Liver (tissue), 9 donors: ENCODE measurements around the gene KDM2A. TPM values are rescaled to one million over a fixed set of nuclear protein-coding genes. Genes with fewer than 3 reads are reported as not detected.

ENCODE experiments used
- DNase-seq: peaks from one replicate; pipeline ENCODE4 v3.0.0-alpha.2; 2017; ENCODE audit warnings: low spot score
- H3K27ac ChIP-seq, 2 donors: one replicate each; pipeline ENCODE4 v1.7.0; 2013; ENCODE audit warnings: inconsistent platforms in 2 of 2, low read length in 2 of 2, control low read depth in 1 of 2, low read depth in 1 of 2, mild to moderate bottlenecking in 1 of 2
- H3K27me3 ChIP-seq, 4 donors: one replicate each; pipeline versions ENCODE4 v1.6.1 to v1.7.0; 2013; ENCODE audit warnings: low read length in 3 of 4, inconsistent platforms in 1 of 4, mild to moderate bottlenecking in 1 of 4, moderate library complexity in 1 of 4; ENCODE audit not compliant: control insufficient read depth in 4 of 4, insufficient read depth in 4 of 4
- H3K36me3 ChIP-seq, 4 donors: one replicate each; pipeline versions ENCODE4 v1.6.1 to v1.7.0; 2013; ENCODE audit warnings: low read length in 3 of 4, mild to moderate bottlenecking in 3 of 4, low read depth in 1 of 4, moderate library complexity in 1 of 4; ENCODE audit not compliant: control insufficient read depth in 4 of 4, insufficient read depth in 3 of 4
- H3K4me1 ChIP-seq, 4 donors: one replicate each; pipeline versions ENCODE4 v1.6.1 to v1.7.0; 2013; ENCODE audit warnings: low read length in 3 of 4, mild to moderate bottlenecking in 3 of 4, moderate library complexity in 1 of 4; ENCODE audit not compliant: control insufficient read depth in 4 of 4, insufficient read depth in 4 of 4
- H3K4me3 ChIP-seq, 3 donors: one replicate each; pipeline versions ENCODE4 v1.6.1 to v1.7.0; 2013; ENCODE audit warnings: low read length in 3 of 3, control low read depth in 1 of 3, low read depth in 1 of 3, mild to moderate bottlenecking in 1 of 3
- H3K9ac ChIP-seq, 2 donors: one replicate each; pipeline ENCODE4 v1.7.0; 2013; ENCODE audit warnings: low read length in 2 of 2, mild to moderate bottlenecking in 2 of 2, moderate library complexity in 2 of 2, control low read depth in 1 of 2, low read depth in 1 of 2
- H3K9me3 ChIP-seq, 4 donors: one replicate each; pipeline versions ENCODE4 v1.6.1 to v1.7.0; 2013; ENCODE audit warnings: low read length in 3 of 4; ENCODE audit not compliant: control insufficient read depth in 4 of 4
- ATF3 ChIP-seq: IDR thresholded peaks from 2 replicates; pipeline ENCODE4 v1.6.1; 2016; ENCODE audit warnings: antibody characterized with exemption
- CTCF ChIP-seq: fragments of 150-350 bp; IDR thresholded peaks from 2 replicates; pipeline ENCODE4 v1.5.1; 2017; ENCODE audit warnings: improper control_type of control experiment, low read depth, low read length; ENCODE audit not compliant: missing input control
- EGR1 ChIP-seq, 2 donors: IDR thresholded peaks; 2 replicates each; pipeline ENCODE4 v1.6.1; 2016 to 2018; ENCODE audit warnings: antibody characterized with exemption in 2 of 2, low read depth in 2 of 2
- FOXA1 ChIP-seq: IDR thresholded peaks from 2 replicates; pipeline ENCODE4 v1.6.1; 2016; ENCODE audit warnings: antibody characterized with exemption
- FOXA2 ChIP-seq: IDR thresholded peaks from 2 replicates; pipeline ENCODE4 v1.6.1; 2016; ENCODE audit warnings: antibody characterized with exemption
- GABPA ChIP-seq, 2 donors: IDR thresholded peaks in 1 of 2; conservative IDR thresholded peaks in 1 of 2; 2 replicates each; pipeline ENCODE4 v1.6.1; 2016; ENCODE audit warnings: antibody characterized with exemption in 2 of 2, mild to moderate bottlenecking in 1 of 2, moderate library complexity in 1 of 2
- HNF4A ChIP-seq, 2 donors: conservative IDR thresholded peaks; 2 replicates each; pipeline ENCODE4 v1.6.1; 2016; ENCODE audit warnings: antibody characterized with exemption in 2 of 2, mild to moderate bottlenecking in 2 of 2
- HNF4G ChIP-seq: IDR thresholded peaks from 2 replicates; pipeline ENCODE4 v1.6.1; 2016; ENCODE audit warnings: antibody characterized with exemption
- JUND ChIP-seq, 2 donors: IDR thresholded peaks; 2 replicates each; pipeline ENCODE4 v1.6.1; 2016; ENCODE audit warnings: antibody characterized with exemption in 2 of 2
- MAX ChIP-seq: IDR thresholded peaks from 2 replicates; pipeline ENCODE4 v1.6.1; 2016; ENCODE audit warnings: antibody characterized with exemption
- NR2F2 ChIP-seq: IDR thresholded peaks from 2 replicates; pipeline ENCODE4 v1.6.1; 2016; ENCODE audit warnings: antibody characterized with exemption
- RAD21 ChIP-seq, 2 donors: IDR thresholded peaks; 2 replicates each; pipeline ENCODE4 v1.6.1; 2016; ENCODE audit warnings: antibody characterized with exemption in 2 of 2, mild to moderate bottlenecking in 2 of 2
- REST ChIP-seq: IDR thresholded peaks from 2 replicates; pipeline ENCODE4 v1.6.1; 2016; ENCODE audit warnings: antibody characterized with exemption, mild to moderate bottlenecking
- RXRA ChIP-seq, 2 donors: IDR thresholded peaks; 2 replicates each; pipeline ENCODE4 v1.6.1; 2017 to 2018; ENCODE audit warnings: antibody characterized with exemption in 2 of 2, mild to moderate bottlenecking in 1 of 2
- SP1 ChIP-seq: IDR thresholded peaks from 2 replicates; pipeline ENCODE4 v1.6.1; 2018; ENCODE audit warnings: antibody characterized with exemption, mild to moderate bottlenecking
- TAF1 ChIP-seq: conservative IDR thresholded peaks from 2 replicates; pipeline ENCODE4 v1.6.1; 2016; ENCODE audit warnings: antibody characterized with exemption, mild to moderate bottlenecking
- YY1 ChIP-seq: IDR thresholded peaks from 2 replicates; pipeline ENCODE4 v1.6.1; 2016; ENCODE audit warnings: antibody characterized with exemption, mild to moderate bottlenecking
- ZBTB33 ChIP-seq: IDR thresholded peaks from 2 replicates; pipeline ENCODE4 v1.6.1; 2016; ENCODE audit warnings: antibody characterized with exemption
- polyA plus RNA-seq, 2 donors: library from polyadenylated mRNA; stranded (reverse) in 1 of 2; unstranded in 1 of 2; fragments of 200-250 nt in 1 of 2; fragments of >200 nt in 1 of 2; fragmentation: Nextera tagmentation in 1 of 2; extraction: Ambion mirVana in 1 of 2; gene quantifications; one replicate each; pipeline versions ENCODE4 v1.2.1 to v1.2.3, GENCODE V29; 2013 to 2015
- total RNA-seq, 2 donors: library from RNA; depleted of rRNA; stranded (reverse); fragments of >200 nt; gene quantifications; one replicate each; pipeline ENCODE4 v1.2.3, GENCODE V29; 2014
- donor health status: healthy.
- donor health status: healthy.
- donor health status: healthy.
- donor health status: healthy.
- donor health status: healthy.

KDM2A gene
- total and polyA plus RNA-seq, 4 donors, result 8.3 to 44.9 (median 22.4) TPM

GRCh38 chr11:67248653-67249052, 129.6 kb downstream of the KDM2A start:
- TF ChIP-seq GABPA (IDR thresholded peaks at IDR 0.05 in 1 of 2, conservative IDR thresholded peaks at IDR 0.05 in 1 of 2) (peak in 1 of 2 donors; percentile 31), ATF3 (no peak), YY1 (peak; percentile 48), HNF4G (peak; percentile 74), JUND (IDR thresholded peaks at IDR 0.05) (peak; percentile 51 to 77), FOXA2 (peak; percentile 40), EGR1 (IDR thresholded peaks at IDR 0.05; ENCODE audit: low read depth in 2 of 2) (peak in 1 of 2 donors; percentile 53), HNF4A (conservative IDR thresholded peaks at IDR 0.05) (peak; percentile 95 to 97), SP1 (peak; percentile 76), MAX (peak; percentile 80), NR2F2 (peak; percentile 78), REST (peak; percentile 67), TAF1 (no peak), RXRA (IDR thresholded peaks at IDR 0.05) (peak; percentile 98 to 99), FOXA1 (peak; percentile 81), RAD21 (IDR thresholded peaks at IDR 0.05) (peak; percentile 55 to 56), CTCF (no peak), ZBTB33 (peak; percentile 55)
- Histone ChIP-seq H3K4me1 (peaks cover 1 to 34% (median 28%) of the 10 kb centered on the region in 4 donors), H3K27ac (peak overlapping the region; percentile 6 to 37), H3K4me3 (no peak overlapping the region), H3K36me3 (peaks cover 24 to 88% (median 72%) of the 10 kb centered on the region in 4 donors), H3K27me3 (no peaks in the 10 kb centered on the region), H3K9ac (no peak overlapping the region), H3K9me3 (no peaks in the 10 kb centered on the region)
- DNase-seq, result no peak
